Peyer's patch (tissue), 4 donors: ENCODE measurements around the gene SIGLEC10.

Experiments used
- CTCF ChIP-seq, 6 experiments: fragments of 450-650 bp in 4 of 6; fragments of 200-600 bp in 2 of 6; sonication (generic) in 1 of 6; IDR thresholded peaks; one replicate each; pipeline ENCODE4 v1.5.1; 2017 to 2019; ENCODE audit warnings: antibody characterized with exemption in 6 of 6, mild to moderate bottlenecking in 3 of 6, moderate library complexity in 1 of 6
- POLR2A ChIP-seq, 2 donors: fragments of 450-650 bp; IDR thresholded peaks; one replicate each; pipeline ENCODE4 v1.5.1; 2017; ENCODE audit warnings: antibody characterized with exemption in 2 of 2, mild to moderate bottlenecking in 2 of 2, moderate library complexity in 2 of 2

GRCh38 chr19:51367565-51368365, 49.7 kb downstream of the SIGLEC10 start:
- no peak for TF ChIP-seq CTCF (IDR thresholded peaks at IDR 0.05)
- no peak for TF ChIP-seq POLR2A (IDR thresholded peaks at IDR 0.05)
